Posterior cingulate gyrus (tissue), 11 donors: ENCODE measurements around the gene MC2R.

ENCODE experiments used
- DNase-seq, 10 donors: peaks; one replicate each; pipeline versions ENCODE4 v3.0.0 to v3.0.0-alpha.2; 2020 to 2021; ENCODE audit warnings: mixed read lengths in 3 of 10
- intact Hi-C: fragments of 100-400 bp; cut with DNase I; formaldehyde crosslinking; loops from one replicate; pipeline ENCODE4 v1.15.1; 2023

MC2R gene

GRCh38 chr18:13915391-13915790 lies at the start of gene MC2R:
MC2R (minus strand) TSS chr18:13915536; CDS start chr18:13885518, 30,018 bp downstream.
- intact Hi-C loops = no loop called here
- DNase-seq = peak in 1 of 10 donors; percentile 38

GRCh38 chr18:13945811-13946210 lies 30.5 kb upstream of the MC2R start:
- intact Hi-C loops = no loop called here
- no peak for DNase-seq

GRCh38 chr18:13943338-13943737 lies 28.0 kb upstream of the MC2R start:
- DNase-seq = no peak
- intact Hi-C loops = no loop called here

- intact Hi-C loops = no loop called here
Observed at GRCh38 chr18:13940326-13940725, 25.0 kb upstream of the MC2R start.

GRCh38 chr18:13934676-13935075 lies 19.3 kb upstream of the MC2R start:
- intact Hi-C loops = no loop called here
- peak in 1 of 10 donors; percentile 55 for DNase-seq

More at GRCh38 chr18:13940326-13940725, 25.0 kb upstream of the MC2R start:
- DNase-seq = no peak

GRCh38 chr18:13934058-13934457 lies 18.7 kb upstream of the MC2R start:
- no peak for DNase-seq
- intact Hi-C loops = no loop called here

GRCh38 chr18:13932285-13933025 lies 17.1 kb upstream of the MC2R start:
- intact Hi-C loops = no loop called here
- no peak for DNase-seq

GRCh38 chr18:13930964-13931363 lies 15.6 kb upstream of the MC2R start:
- DNase-seq = no peak
- intact Hi-C loops = no loop called here

- no peak for DNase-seq
- intact Hi-C loops = no loop called here
Observed at GRCh38 chr18:13923221-13923620, 7.9 kb upstream of the MC2R start.

GRCh38 chr18:13918898-13919297 lies 3.6 kb upstream of the MC2R start:
- intact Hi-C loops = no loop called here
- DNase-seq = peak in 1 of 10 donors; percentile 29

GRCh38 chr18:13917401-13917800 lies 2.1 kb upstream of the MC2R start:
- DNase-seq = no peak
- intact Hi-C loops = no loop called here

- intact Hi-C loops = no loop called here
- peak in 1 of 10 donors; percentile 46 for DNase-seq
Observed at GRCh38 chr18:13916559-13916958, 1.2 kb upstream of the MC2R start.

- intact Hi-C loops = no loop called here
- DNase-seq = peak in 2 of 10 donors; percentile 41 to 66
Observed at GRCh38 chr18:13915995-13916431, 677 bp upstream of the MC2R start.

GRCh38 chr18:13914756-13915155 lies 580 bp downstream of the MC2R start:
- DNase-seq = peak in 1 of 10 donors; percentile 25
- intact Hi-C loops = no loop called here

- intact Hi-C loops = no loop called here
- DNase-seq = peak in 1 of 10 donors; percentile 22
Observed at GRCh38 chr18:13914170-13914569, 1.2 kb downstream of the MC2R start.

GRCh38 chr18:13913205-13913604 lies 2.1 kb downstream of the MC2R start:
- intact Hi-C loops = no loop called here
- peak in 1 of 10 donors; percentile 60 for DNase-seq

- intact Hi-C loops = no loop called here
- peak in 1 of 10 donors; percentile 5 for DNase-seq
Observed at GRCh38 chr18:13912601-13913000, 2.7 kb downstream of the MC2R start.

- DNase-seq = peak in 1 of 10 donors; percentile 66
- intact Hi-C loops = no loop called here
Observed at GRCh38 chr18:13910986-13911385, 4.3 kb downstream of the MC2R start.

- intact Hi-C loops = no loop called here
- peak in 1 of 10 donors; percentile 55 for DNase-seq
Observed at GRCh38 chr18:13910501-13910900, 4.8 kb downstream of the MC2R start.

- no peak for DNase-seq
- intact Hi-C loops = no loop called here
Observed at GRCh38 chr18:13909141-13909940, 6.0 kb downstream of the MC2R start.

GRCh38 chr18:13900633-13901032 lies 14.7 kb downstream of the MC2R start:
- intact Hi-C loops = no loop called here
- DNase-seq = no peak
